Fibroblast of the conjunctiva (primary cell): ENCODE data around the gene CD82.
A peak's percentile ranks its signal among the peaks of the same experiment; 100 is the strongest.
"Not testable (repeated sequence)": the region's sequence is repeated elsewhere in the genome, so short reads cannot be mapped to it uniquely, and the experiment has no call there.

Experiments
- DNase-seq: peaks from one replicate; pipeline ENCODE4 v3.0.0-alpha.2; 2010; ENCODE audit warnings: low read depth

CD82 gene

DNA sequence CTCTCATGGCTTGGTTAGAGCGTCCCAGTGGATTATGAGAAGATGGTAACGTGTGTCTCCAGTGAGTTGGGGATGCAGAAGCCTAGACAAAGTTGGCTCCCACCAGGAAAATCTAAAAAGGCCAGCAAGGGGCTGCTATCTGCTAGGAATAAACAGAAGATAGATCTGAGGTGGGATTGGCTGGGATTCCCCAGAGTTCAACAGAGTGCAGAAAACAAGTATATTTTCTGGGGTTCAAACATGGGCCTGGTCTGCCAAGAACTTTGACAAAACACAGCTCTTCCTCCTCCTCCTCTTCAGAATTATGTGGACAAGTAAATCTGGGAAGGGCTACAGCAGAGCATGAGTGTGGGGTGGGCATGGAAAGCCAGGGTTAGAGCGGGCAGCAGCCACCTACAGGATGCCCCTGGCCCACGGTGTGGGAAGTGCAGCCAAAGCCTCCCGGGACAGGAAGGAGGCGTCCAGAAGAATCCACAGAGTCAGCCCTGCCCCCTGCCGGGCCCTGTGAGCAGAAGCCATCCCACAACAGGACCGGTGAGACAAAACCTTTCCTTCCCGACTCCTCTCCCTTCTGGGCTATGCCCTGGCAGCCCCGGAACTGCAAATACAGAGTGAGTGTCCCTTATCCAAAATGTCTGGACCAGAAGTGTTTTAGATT is 67.1 kb downstream of the CD82 start:
- no peak for DNase-seq

- no peak for DNase-seq
Observed at GRCh38 chr11:44633641-44634040, 68.2 kb downstream of the CD82 start.

- DNase-seq, result peak; percentile 64
Observed at GRCh38 chr11:44634401-44635281, 69.2 kb downstream of the CD82 start.

DNA sequence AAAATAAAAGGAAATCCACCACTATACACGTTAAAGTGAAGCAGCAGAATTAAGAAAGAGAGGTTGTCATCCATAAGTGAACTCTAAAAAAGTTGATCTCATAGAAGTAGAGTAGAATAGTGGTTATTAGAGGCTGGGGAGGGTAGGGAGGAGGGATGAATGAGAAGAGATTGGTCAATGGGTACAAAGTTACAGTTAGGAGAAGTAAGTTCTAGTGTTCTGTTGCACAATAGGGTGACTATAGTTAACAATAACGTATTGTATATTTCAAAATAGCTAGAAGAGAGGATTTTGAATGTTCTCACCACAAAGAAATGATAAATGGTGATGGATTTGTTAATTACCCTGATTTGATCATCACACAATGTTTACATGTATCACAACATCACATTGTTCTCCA is 72.0 kb downstream of the CD82 start:
- DNase-seq, result no peak

GRCh38 chr11:44638032-44638431 is 72.6 kb downstream of the CD82 start:
- DNase-seq, result no peak

- DNase-seq, result no peak
Observed at GRCh38 chr11:44643217-44643616, 77.8 kb downstream of the CD82 start.

GRCh38 chr11:44645827-44646226 is 80.4 kb downstream of the CD82 start:
- DNase-seq, result no peak

DNA sequence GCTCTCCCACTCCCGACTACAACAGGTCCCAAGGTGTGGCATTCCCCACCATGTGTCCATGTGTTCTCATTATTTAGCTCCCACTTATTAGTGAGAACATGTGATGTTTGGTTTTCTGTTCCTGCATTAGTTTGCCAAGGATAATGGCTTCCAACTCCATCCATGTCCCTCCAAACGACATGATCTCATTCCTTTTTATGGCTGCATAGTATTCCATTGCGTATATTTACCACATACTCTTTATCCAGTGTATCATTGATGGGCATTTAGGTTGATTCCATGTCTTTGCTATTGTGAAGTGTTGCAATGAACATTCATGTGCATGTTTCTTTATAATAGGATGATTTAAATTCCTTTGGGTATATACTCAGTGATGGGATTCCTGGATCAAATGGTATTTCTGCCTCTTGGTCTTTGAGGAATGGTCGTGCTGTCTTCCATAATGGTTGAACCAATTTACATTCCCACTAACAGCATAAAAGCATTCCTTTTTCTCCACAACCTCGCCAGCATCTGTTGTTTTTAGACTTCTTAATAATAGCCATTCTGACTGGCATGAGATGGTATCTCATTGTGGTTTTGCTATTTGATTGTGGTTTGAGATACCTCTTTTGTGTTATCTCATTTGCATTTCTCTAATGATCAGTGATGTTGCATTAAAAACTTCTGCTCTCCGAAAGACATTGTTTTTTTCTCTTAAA is 81.9 kb downstream of the CD82 start:
- DNase-seq, result not testable (repeated sequence)

DNA sequence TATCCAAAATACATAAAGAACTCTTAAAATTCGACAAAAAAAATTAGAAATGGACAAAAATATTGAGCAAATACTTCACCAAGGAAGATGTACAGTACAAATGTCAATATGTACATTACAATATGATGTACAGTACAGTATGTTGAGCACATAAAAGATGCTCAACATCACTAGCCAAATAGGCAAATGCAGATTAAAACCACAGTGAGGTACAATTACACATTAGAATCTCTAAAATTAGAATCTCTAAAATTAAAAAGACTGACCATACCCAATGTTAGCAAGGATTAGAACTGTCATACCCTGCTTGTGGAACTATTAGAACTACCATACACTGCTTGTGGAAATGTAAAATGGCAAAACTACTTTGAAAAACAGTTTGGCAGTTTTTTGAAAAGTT is 82.6 kb downstream of the CD82 start:
- DNase-seq, result no peak

DNA sequence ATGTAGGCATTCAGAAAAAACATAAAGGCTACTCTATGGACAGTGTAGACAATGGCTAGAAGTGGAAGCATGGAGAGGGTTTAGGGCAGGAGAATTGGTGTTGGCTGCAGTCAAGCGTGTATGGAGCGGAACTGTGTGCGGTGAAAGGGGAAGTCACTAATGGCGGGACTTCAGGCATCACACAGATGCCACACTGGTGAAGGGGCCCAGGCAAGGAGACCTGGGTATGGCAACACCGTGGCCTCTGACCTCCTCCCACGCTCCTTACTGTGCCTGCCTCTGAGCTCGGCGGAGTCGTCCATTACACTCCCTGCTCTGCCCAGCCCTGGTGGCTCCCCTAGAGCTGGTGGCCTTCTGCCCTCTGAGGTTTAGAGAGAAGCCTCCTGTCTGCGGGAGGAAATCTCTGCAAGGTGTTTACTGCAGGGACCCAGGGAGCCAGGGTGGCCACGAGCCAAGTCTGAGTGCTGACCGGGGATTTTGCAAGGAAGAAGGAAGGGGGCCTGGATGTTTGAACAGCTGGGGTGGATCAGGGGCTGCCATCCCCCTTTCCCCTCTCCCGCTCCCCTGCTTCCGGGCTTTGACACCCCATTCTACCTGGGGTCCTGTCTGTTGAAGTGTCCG is 86.2 kb downstream of the CD82 start:
- no peak for DNase-seq

DNA sequence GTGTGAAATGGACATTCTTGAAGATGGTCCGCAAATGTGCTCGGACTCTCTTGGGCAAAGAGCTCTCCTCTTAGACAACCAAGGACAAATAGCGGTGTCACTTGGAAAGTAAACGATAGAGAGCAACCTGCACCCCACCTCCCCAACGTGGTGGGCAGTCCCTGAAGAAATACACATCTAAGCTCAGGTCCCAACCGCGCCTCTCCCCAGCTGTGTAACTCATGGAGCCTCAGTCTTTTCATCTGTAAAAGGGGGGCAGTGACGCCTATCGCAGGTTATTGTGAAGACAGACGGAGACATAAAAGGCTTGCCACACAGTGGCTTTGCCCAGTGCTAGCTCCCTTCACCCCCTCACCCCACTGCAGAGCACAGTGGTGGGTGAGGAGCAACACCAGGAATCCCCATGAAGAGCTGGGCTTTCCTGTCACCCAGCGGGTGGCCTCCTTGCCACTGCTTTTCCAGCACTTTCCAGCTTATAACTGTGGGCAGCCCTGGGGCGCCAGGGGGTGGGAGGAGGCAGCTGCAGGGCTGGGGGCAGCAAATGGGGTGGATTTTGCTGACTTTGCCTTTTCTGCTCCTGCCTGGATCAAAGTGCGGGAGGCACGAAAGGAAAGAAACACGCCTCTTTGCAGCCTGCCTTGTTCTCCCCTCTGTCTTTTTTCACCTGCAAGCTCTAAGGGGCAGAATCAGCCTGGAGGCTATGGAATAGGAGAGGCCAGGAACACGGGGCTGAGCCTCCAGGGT is 87.6 kb downstream of the CD82 start:
- DNase-seq, result no peak

DNA sequence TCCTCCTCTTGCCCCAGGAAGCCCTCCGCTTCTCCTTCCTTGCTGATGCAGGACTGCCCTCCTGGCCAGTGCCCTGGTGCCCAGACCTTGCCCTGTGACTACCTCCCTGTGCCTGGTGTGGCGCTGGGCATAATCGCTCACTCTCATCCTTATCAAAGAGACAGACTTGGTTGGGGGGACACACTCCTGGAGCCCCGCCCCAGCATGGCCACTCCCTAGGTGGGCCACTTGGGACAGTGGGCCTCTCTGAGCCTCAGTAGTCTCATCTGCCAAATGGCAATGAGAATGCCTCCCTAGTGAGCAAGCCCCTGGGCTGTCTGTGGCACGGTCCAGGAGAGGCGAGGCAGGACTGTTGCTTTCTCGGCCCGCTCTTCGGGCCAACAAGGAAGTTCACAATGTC is 88.6 kb downstream of the CD82 start:
- DNase-seq, result no peak

GRCh38 chr11:44654596-44654995 is 89.1 kb downstream of the CD82 start:
- DNase-seq, result no peak

DNA sequence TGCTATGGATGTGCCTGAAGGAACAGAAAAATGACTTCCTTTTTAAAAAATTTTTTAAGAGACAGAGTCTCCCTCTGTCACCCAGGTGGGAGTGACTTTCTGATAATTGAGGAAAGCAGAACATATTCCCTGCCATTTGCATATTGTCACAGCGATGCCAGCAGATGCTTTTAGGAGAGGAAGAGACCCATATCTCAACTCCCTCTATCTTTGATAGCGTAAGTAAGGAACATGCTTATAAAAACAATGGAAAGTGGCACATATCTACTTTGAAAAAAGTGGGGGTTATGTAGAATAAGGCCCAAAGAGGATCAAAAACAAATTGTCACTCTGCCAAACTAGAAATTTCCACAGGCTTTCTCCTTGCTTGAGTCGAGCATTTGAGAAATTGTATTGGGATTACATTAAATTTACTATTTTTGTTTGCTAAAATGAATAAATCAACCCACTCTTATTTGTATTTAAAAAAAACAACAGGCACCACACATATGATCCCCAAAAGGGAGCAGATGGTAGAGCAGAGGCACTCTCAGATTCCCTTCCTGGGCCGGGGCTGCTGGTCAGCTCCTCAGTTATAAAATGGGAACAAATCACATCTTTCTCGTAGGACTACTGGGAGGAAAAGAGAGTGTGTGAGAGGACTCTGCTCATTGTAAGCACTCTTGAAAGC is 92.5 kb downstream of the CD82 start:
- DNase-seq, result no peak

DNA sequence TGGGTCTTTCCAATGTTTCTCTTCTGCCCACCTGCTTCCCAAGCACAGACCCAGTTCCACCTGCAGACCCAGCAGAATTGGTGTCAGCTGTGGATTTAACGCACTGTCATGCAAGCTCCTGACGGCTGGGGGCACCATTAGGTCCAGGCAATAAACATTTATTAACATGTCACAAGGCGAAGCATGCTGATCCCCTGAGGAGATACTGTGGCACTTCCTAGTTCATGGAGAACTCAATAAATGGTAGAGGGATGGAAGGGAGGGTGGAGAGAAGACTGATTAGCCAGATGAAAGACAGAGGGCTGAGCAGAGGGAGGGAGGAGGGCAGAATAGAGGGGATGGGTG is 93.0 kb downstream of the CD82 start:
- no peak for DNase-seq

DNA sequence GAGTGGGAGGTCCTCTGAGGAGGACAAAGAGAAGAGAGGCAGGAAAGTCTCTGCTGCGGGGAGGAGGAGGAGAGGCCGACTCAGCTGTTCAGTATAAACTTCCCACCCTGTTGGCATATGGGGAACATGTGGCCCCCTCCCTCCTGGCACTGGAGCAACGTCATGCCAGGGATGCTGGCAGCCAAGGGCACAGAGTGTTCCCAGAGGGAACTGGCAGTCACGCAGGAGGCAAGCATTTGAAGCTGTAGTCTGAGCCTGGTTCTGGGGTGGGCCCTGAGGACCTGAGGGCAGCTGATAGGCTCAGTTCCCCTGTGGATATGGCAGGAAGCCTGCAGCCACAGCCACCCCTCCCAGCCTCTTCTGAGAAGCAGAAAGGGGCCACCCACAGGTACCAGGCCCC is 94.2 kb downstream of the CD82 start:
- DNase-seq, result no peak

GRCh38 chr11:44660535-44660934 is 95.1 kb downstream of the CD82 start:
- not testable (repeated sequence) for DNase-seq

DNA sequence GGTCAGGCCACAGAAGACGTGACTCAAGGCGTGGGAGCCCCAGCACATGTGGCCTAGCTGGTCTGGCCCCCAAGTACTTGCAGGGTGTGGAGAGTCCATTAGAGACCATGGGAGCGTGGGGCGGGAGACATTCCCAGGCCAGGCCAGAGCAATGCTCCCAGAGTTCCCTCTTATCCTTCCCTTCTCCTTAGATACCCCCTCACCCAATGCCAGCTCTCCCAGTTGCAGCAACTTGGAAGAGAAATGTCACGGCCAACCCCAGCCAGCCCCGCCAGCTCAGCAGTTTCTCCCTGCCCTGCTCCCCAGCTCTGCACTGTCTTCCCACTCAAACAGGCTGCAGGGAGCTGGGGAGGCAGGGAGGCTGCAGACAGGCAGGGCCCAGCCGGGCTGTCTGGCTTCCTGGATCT is 95.9 kb downstream of the CD82 start:
- DNase-seq, result no peak
